Spinal cord (tissue), 10 donors: ENCODE data around the gene SESTD1. TPM values are rescaled to one million over a fixed set of nuclear protein-coding genes. Genes with fewer than 3 reads are reported as not detected.
A peak's percentile ranks its signal among the peaks of the same experiment; 100 is the strongest.

Experiments
- DNase-seq, 6 donors: peaks; one replicate each; pipeline versions ENCODE4 v3.0.0 to v3.0.0-alpha.2; 2013 to 2015; ENCODE audit warnings: low spot score in 6 of 6, low read depth in 4 of 6
- H3K27ac ChIP-seq: one replicate; pipeline ENCODE4 v1.5.1; 2013; ENCODE audit warnings: low read depth, low read length, control low read depth
- H3K27me3 ChIP-seq: one replicate; pipeline ENCODE4 v1.6.1; 2013; ENCODE audit warnings: low read length; ENCODE audit not compliant: control insufficient read depth, insufficient read depth
- H3K36me3 ChIP-seq: one replicate; pipeline ENCODE4 v1.6.1; 2013; ENCODE audit warnings: low read length; ENCODE audit not compliant: control insufficient read depth, insufficient read depth
- H3K4me1 ChIP-seq: one replicate; pipeline ENCODE4 v1.6.1; 2013; ENCODE audit warnings: low read length; ENCODE audit not compliant: control insufficient read depth, insufficient read depth
- H3K4me3 ChIP-seq: one replicate; pipeline ENCODE4 v1.5.1; 2013; ENCODE audit warnings: low read depth, low read length, control low read depth
- H3K9me3 ChIP-seq: one replicate; pipeline ENCODE4 v1.6.1; 2013; ENCODE audit warnings: low read length; ENCODE audit not compliant: control insufficient read depth, insufficient read depth
- WGBS: methylation state at CpG from one replicate; pipeline ENCODE4 v1.1.5; 2013; ENCODE audit warnings: missing lambda C conversion rate; ENCODE audit not compliant: insufficient coverage; 5-methylcytosine and 5-hydroxymethylcytosine counted together
- long read RNA-seq, 4 donors: transcript quantifications; one replicate each; lab custom pipeline, GENCODE V29; 2026
- polyA plus RNA-seq, 2 donors: library from polyadenylated mRNA; unstranded; fragments of 120-200 nt; gene quantifications; one replicate each; pipeline ENCODE4 v1.2.1, GENCODE V29; 2013; ENCODE audit not compliant: insufficient read length in 2 of 2
- total RNA-seq, 2 donors: library from RNA; depleted of rRNA in 1 of 2; stranded (reverse); fragments of 120-200 nt in 1 of 2; fragments of >200 nt in 1 of 2; gene quantifications; one replicate each; pipeline versions ENCODE4 v1.2.3 to v1.2.4, GENCODE V29; 2013 to 2014
- donor health status: healthy.

The SESTD1 gene
- 10 to 100 TPM; 58.6 to 72.6 TPM for total RNA-seq
- polyA plus RNA-seq = 10 to 100 TPM; 33.3 to 57.5 TPM
- long read RNA-seq, donor 1, full-length matches to known transcripts = 4 of 4 reads
- long read RNA-seq, donor 1, partial matches to known transcripts = 0 of 4 reads
- long read RNA-seq, donor 1, other reads (novel, unspliced or antisense) = 0 of 4 reads
- long read RNA-seq, donor 2, full-length matches to known transcripts = 4 of 4 reads
- long read RNA-seq, donor 2, partial matches to known transcripts = 0 of 4 reads
- long read RNA-seq, donor 2, other reads (novel, unspliced or antisense) = 0 of 4 reads
- long read RNA-seq, donor 3, full-length matches to known transcripts = 5 of 5 reads
- long read RNA-seq, donor 3, partial matches to known transcripts = 0 of 5 reads
- long read RNA-seq, donor 3, other reads (novel, unspliced or antisense) = 0 of 5 reads
- long read RNA-seq, donor 4, full-length matches to known transcripts = 5 of 5 reads
- long read RNA-seq, donor 4, partial matches to known transcripts = 0 of 5 reads
- long read RNA-seq, donor 4, other reads (novel, unspliced or antisense) = 0 of 5 reads

GRCh38 chr2:179264368-179265081 is at the start of gene SESTD1:
SESTD1 (minus strand) TSS chr2:179264832; CDS start chr2:179191841, 72,991 bp downstream.
- peak within 1 kb of the TSS; percentile 87 for H3K4me3 ChIP-seq
- H3K27ac ChIP-seq = peak within 1 kb of the TSS; percentile 92
- no peaks in the 10 kb centered on the region for H3K27me3 ChIP-seq
- H3K4me1 ChIP-seq = peaks cover 6% of the 10 kb centered on the region
- DNase-seq = peak; percentile 33 to 85 (median 58)
- no peaks in the 10 kb centered on the region for H3K36me3 ChIP-seq
- under 1% methylated on average over 96 of the region's 96 CpGs for WGBS
- no peaks in the 10 kb centered on the region for H3K9me3 ChIP-seq

GRCh38 chr2:179313057-179313456 is 48.4 kb upstream of the SESTD1 start:
- Histone ChIP-seq H3K9me3 (no peaks in the 10 kb centered on the region), H3K4me1 (no peaks in the 10 kb centered on the region), H3K36me3 (no peaks in the 10 kb centered on the region), H3K27ac (no peak overlapping the region), H3K4me3 (no peak overlapping the region), H3K27me3 (no peaks in the 10 kb centered on the region)
- DNase-seq = no peak

GRCh38 chr2:179311101-179311500 is 46.5 kb upstream of the SESTD1 start:
- H3K36me3 ChIP-seq = no peaks in the 10 kb centered on the region
- H3K9me3 ChIP-seq = no peaks in the 10 kb centered on the region
- no peaks in the 10 kb centered on the region for H3K4me1 ChIP-seq
- WGBS = no CpG with 5 or more reads among the region's 1 CpG
- DNase-seq = peak in 2 of 6 donors; percentile 27 to 69
- H3K27ac ChIP-seq = no peak overlapping the region
- no peaks in the 10 kb centered on the region for H3K27me3 ChIP-seq
- no peak overlapping the region for H3K4me3 ChIP-seq

GRCh38 chr2:179307616-179308371 is 43.2 kb upstream of the SESTD1 start:
- Histone ChIP-seq H3K4me3 (no peak overlapping the region), H3K36me3 (no peaks in the 10 kb centered on the region), H3K9me3 (no peaks in the 10 kb centered on the region), H3K27ac (no peak overlapping the region), H3K4me1 (no peaks in the 10 kb centered on the region), H3K27me3 (no peaks in the 10 kb centered on the region)
- DNase-seq = no peak
- 100% methylated on average over 1 of the region's 5 CpGs for WGBS

GRCh38 chr2:179305125-179305524 is 40.5 kb upstream of the SESTD1 start:
- WGBS = no CpG with 5 or more reads among the region's 3 CpGs
- no peak for DNase-seq

GRCh38 chr2:179304424-179304823 is 39.8 kb upstream of the SESTD1 start:
- no peaks in the 10 kb centered on the region for H3K27me3 ChIP-seq
- H3K4me1 ChIP-seq = no peaks in the 10 kb centered on the region
- H3K9me3 ChIP-seq = no peaks in the 10 kb centered on the region
- H3K4me3 ChIP-seq = no peak overlapping the region
- 100% methylated on average over 1 of the region's 2 CpGs for WGBS
- H3K36me3 ChIP-seq = no peaks in the 10 kb centered on the region
- no peak overlapping the region for H3K27ac ChIP-seq
- DNase-seq = no peak

More at GRCh38 chr2:179305125-179305524, 40.5 kb upstream of the SESTD1 start:
- H3K9me3 ChIP-seq = no peaks in the 10 kb centered on the region
- H3K27me3 ChIP-seq = no peaks in the 10 kb centered on the region
- no peak overlapping the region for H3K4me3 ChIP-seq
- H3K36me3 ChIP-seq = no peaks in the 10 kb centered on the region
- H3K4me1 ChIP-seq = no peaks in the 10 kb centered on the region
- no peak overlapping the region for H3K27ac ChIP-seq

- DNase-seq = no peak
- WGBS = 88% methylated on average over 4 of the region's 6 CpGs
- H3K27ac ChIP-seq = no peak overlapping the region
- H3K36me3 ChIP-seq = no peaks in the 10 kb centered on the region
- H3K27me3 ChIP-seq = no peaks in the 10 kb centered on the region
- no peaks in the 10 kb centered on the region for H3K4me1 ChIP-seq
- no peak overlapping the region for H3K4me3 ChIP-seq
- no peaks in the 10 kb centered on the region for H3K9me3 ChIP-seq
These were observed 38.3 kb upstream of the SESTD1 start for GRCh38 chr2:179302764-179303571.

GRCh38 chr2:179302149-179302548 is 37.5 kb upstream of the SESTD1 start:
- no peaks in the 10 kb centered on the region for H3K36me3 ChIP-seq

GRCh38 chr2:179298666-179299065 is 34.0 kb upstream of the SESTD1 start:
- Histone ChIP-seq H3K4me3 (no peak overlapping the region), H3K9me3 (no peaks in the 10 kb centered on the region), H3K36me3 (no peaks in the 10 kb centered on the region), H3K4me1 (no peaks in the 10 kb centered on the region), H3K27me3 (no peaks in the 10 kb centered on the region), H3K27ac (no peak overlapping the region)
- WGBS = no CpG with 5 or more reads among the region's 5 CpGs
- peak in 1 of 6 donors; percentile 28 for DNase-seq

More at GRCh38 chr2:179302149-179302548, 37.5 kb upstream of the SESTD1 start:
- Histone ChIP-seq H3K27ac (no peak overlapping the region), H3K4me3 (no peak overlapping the region), H3K9me3 (no peaks in the 10 kb centered on the region), H3K27me3 (no peaks in the 10 kb centered on the region), H3K4me1 (no peaks in the 10 kb centered on the region)
- no CpG with 5 or more reads among the region's 4 CpGs for WGBS
- DNase-seq = no peak
